Stimulated activated CD4-positive, alpha-beta T cell treated with anti-CD3 and anti-CD28 coated beads, Interleukin-15, amount 100 ng/mL, for 1 hour (primary cell): Measurements from ENCODE around the gene SSMEM1.
"Not testable (repeated sequence)": the region's sequence is repeated elsewhere in the genome, so short reads cannot be mapped to it uniquely, and the experiment has no call there.

Experiments used
- DNase-seq, 2 donors: peaks; one replicate each; pipeline ENCODE4 v3.0.0-alpha.2; 2020; ENCODE audit warnings: low read depth in 1 of 2, low spot score in 1 of 2

SSMEM1 gene

DNA sequence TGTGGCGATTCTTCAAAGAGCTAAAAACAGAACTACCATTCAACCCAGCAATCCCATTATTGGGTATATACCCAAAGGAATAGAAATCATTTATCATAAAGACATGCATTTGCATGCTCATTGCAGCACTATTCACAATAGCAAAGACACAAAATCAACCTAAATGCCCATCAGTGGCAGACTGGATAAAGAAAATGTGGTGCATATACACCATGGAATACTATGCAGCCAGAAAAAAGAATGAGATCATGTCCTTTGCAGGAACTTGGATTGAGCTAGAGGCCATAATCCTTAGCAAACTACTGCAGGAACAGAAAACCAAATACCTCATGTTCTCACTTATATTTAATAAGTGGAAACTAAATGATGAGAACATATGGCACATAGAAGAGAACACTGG is 38.8 kb downstream of the SSMEM1 start:
- not testable (repeated sequence) for DNase-seq

DNA sequence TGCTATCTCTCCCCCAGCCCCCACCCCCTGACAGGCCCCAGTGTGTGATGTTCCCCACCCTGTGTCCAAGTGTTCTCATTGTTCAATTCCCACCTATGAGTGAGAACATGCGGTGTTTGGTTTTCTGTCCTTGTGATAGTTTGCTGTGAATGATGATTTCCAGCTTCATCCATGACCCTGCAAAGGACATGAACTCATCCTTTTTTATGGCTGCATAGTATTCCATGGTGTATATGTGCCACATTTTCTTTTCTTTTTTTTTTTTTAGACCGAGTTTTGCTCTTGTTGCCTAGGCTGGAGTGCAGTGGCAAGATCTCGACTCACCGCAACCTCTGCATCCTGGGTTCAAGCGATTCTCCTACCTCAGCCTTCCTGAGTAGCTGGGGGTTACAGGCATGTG is 41.2 kb downstream of the SSMEM1 start:
- DNase-seq: not testable (repeated sequence)

DNA sequence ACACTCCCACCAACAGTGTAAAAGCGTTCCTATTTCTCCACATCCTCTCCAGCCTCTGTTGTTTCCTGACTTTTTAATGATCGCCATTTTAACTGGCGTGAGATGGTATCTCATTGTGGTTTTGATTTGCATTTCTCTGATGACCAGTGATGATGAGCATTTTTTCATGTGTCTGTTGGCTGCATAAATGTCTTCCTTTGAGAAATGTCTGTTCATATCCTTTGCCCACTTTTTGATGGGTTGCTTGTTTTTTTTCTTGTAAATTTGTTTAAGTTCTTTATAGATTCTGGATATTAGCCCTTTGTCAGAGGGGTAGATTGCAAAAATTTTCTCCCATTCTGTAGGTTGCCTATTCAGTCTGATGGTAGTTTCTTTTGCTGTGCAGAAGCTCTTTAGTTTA is 42.0 kb downstream of the SSMEM1 start:
- not testable (repeated sequence) for DNase-seq

DNA sequence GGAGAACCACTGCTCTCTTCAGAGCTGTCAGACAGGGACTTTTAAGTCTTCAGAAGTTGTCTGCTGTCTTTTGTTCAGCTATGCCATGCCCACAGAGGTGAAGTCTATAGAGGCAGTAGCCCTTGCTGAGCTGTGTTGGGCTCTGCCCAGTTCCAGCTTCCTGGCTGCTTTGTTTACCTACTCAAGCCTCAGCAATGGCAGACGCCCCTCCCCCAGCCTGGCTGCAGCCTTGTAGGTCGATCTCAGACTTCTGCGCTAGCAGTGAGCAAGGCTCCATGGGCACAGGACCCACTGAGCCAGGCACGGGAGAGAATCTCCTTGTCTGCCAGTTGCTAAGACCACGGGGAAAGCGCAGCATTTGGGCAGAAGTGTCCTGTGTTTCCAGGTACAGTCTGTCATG is 46.9 kb downstream of the SSMEM1 start:
- no peak for DNase-seq

DNA sequence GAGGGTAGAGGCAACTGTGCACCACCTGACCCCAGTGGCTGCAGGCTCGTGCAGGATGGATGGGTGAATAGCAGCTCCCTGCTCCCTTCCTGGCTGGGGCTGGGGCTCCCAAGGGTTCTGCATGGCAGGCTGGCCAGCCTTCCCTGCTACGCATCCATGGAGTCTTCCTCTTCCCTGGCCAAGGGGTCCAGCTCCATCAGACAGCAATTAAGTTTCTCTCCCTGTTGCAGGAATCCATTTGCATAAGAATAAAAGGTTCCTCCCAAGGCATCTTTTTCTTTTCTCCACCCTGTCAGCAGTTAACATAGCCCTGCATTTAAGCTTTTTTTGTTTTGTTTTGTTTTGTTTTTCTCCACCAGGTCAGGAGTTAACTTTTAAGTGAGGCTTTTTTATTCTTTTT is 49.0 kb downstream of the SSMEM1 start:
- no peak for DNase-seq

DNA sequence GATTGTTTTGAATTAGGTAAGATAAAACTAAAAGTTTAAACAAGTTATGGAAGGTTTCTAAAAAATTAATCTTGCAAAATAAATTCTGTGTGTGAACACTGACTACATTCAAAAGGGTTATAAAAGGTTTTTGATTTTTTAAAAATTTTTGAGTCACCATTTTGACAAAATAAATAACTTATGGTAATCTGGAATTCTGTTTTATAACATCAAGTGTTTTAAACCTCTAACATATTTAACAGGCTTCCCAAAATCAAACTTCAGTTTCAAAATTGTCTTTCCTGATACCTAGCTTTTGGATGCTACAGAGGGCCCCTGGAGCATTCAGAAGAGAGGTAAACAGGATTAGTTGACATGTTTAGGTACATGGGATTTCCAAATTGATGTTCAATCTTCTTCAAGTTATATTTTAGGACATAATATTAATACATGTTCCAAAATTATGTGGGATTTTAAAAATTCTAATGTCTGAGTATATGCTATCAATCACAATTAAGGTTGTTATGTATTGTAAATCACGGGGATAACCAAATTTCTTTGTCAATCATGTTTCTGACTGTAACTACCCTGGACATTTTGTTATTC is 50.9 kb downstream of the SSMEM1 start:
- DNase-seq: no peak

DNA sequence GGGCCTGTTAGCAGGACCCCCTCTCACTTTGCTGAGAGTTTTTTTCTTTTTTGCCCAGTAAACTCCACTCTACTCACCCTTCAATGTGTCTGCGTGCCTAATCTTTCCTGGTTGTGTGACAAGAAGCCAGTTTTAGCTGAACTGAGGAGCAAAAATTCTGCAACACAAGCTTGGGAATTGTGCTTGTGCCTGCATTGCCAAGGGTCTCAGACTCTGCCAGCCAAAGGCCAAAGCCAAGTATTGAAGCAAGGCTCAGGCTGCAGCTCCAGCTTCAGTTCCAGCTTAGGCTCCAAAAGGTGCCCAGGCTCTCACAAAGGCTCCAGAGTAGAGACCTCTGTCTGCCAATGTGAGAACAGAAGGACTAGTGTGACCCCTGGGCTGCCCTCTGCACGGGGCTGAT is 54.8 kb downstream of the SSMEM1 start:
- DNase-seq: no peak

DNA sequence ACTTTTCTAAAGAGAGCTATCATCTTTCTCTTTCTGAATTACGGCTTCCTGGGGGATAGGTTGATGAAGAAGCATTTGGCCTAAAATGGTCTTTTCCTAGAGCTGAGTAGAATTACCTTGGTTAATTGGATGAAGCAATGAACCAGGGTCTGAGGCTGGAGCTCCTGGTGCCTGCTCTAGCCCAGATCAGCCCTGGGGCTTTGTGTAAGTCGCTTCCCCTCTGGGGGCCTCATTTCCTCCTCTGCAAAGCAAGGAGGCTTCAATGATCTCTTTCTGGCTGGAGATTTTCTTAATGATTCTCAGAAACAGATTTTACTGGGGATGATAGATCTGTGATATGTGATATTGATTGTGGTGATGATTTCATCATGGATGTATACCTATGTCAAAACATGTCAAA is 55.5 kb downstream of the SSMEM1 start:
- no peak for DNase-seq
